NCI-H2227 (cell line): ENCODE results near the gene SLC29A2.
"Not testable (repeated sequence)": the region's sequence is repeated elsewhere in the genome, so short reads cannot be mapped to it uniquely, and the experiment has no call there.

Experiments
- DNase-seq: peaks from one replicate; lab custom pipeline; 2025; ENCODE audit not compliant: unreplicated experiment; lab: John Stamatoyannopoulos, UW

The SLC29A2 gene

DNA sequence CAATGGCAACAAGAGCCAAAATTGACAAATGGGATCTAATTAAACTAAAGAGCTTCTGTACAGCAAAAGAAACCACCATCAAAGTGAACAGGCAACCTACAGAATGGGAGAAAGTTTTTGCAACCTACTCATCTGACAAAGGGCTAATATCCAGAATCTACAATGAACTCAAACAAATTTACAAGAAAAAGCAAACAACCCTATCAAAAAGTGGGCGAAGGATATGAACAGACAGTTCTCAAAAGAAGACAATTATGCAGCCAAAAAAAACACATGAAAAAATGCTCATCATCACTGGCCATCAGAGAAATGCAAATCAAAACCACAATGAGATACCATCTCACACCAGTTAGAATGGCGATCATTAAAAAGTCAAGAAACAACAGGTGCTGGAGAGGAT lies 51.3 kb downstream of the SLC29A2 start:
- DNase-seq = not testable (repeated sequence)

DNA sequence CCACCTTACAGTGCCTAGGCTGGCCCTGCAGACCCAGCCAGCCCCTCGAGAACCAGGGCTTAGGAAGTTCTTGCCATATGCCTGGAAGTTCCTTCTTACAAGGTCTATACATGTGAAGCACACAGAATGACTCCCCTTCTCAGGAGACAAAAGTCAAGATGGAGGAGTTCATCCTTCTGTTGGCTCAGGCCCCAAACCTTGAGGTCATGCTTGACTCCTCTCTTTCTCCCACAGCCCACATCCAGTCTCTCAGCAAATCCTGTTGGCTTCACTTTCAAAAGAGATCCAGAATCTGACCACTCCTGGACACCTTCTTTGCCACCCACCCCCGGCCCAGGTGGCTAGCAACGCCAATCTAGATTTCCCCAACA lies 53.0 kb downstream of the SLC29A2 start:
- no peak for DNase-seq

GRCh38 chr11:66317723-66318599 lies 53.6 kb downstream of the SLC29A2 start:
- no peak for DNase-seq

- no peak for DNase-seq
Measured at GRCh38 chr11:66317322-66317722, 54.2 kb downstream of the SLC29A2 start.

- no peak for DNase-seq
Measured at GRCh38 chr11:66316849-66317251, 54.7 kb downstream of the SLC29A2 start, which contains the start of gene CD248. Gene CD248, minus strand, starts transcription at chr11:66317044. Its CDS starts 17 bp downstream, at chr11:66317027.

DNA sequence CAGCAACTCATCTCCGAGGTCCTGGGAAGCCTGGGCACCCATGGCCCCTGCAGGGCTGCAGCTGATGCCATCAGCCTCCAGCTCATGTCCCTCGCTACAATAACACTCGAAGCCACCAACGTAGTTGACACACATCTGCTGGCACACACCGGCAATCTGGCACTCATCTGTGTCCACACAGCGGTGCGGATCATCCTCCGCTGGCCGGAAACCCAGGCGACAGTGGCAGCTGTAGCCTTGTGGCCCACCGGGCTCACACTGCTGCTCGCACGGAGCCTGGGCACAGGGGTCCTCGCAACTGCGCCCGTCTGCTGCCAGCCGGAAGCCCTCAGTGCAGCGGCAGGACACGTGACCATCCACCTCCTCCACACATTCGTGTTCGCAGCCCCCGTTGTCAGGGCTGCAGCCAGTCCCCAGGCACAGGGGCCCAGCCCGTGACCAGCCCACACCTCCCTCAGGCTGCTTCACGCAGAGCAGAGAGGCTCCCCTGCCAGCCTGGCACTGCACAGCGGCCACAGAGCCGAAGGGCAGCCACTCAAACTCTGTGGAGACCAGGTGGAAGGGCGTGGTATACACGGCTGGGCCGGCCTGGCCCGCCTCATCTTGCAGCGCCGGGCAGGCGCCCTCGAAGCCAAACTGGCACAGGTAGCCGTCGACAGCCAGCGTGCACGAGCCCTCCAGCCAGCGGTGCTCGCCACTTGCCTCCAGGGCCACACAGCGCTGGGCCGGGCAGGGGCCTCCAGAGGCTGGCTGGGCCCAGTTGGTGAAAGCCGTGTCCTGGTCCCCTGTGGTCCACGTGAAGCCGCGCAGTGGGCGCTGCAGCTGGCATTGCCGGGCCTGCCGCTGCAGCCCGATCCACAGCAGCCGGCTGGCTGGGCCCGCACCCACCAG lies 55.4 kb downstream of the SLC29A2 start:
- DNase-seq = no peak

- no peak for DNase-seq
Measured at GRCh38 chr11:66315498-66315885, 56.1 kb downstream of the SLC29A2 start.

DNA sequence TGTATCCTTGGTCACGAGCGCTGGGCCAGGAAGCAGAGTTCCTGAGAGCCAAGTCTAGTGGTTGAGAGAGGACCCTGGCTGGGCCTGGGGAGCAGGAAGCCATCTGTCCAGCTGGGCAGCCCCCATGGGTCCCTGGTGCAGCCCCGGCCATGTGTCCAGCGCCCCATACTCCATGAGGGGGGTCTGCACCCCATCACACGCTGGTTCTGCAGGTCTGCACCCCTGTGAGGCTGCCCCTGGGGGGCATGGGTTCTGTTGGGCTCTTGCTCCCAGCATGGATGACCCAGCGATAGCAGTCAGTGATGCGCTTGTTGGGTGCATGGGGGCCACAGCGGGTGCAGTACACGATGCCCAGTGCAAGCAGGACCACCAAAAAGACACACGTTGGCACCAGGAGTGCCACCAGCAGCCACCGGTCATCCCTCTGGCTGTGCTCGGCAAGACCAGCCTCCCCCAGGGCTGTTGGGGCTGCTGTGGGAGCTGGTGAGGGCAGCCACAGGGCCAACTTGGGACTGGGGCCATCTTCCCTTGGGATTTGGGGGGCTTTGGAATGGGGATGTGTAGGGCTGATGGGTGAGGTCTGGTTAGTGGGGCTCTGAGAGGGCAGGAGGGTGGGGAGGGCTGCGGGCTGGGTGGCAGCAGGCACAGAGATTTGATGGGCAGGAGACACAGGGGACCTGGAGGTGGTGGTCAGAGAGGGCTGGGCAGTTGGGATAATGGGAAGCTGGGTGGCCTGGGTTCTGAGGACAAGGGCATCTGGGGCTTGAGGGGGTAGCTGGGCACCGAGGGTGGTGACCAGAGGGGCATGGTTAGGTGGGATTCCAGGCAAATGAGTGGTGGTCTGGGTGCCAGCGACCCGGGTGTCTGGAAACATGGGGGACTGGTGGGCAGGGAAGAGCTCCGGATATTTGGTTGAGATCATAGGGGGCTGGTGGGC lies 56.7 kb downstream of the SLC29A2 start:
- DNase-seq = no peak

GRCh38 chr11:66314186-66314501 lies 57.4 kb downstream of the SLC29A2 start:
- DNase-seq = no peak

DNA sequence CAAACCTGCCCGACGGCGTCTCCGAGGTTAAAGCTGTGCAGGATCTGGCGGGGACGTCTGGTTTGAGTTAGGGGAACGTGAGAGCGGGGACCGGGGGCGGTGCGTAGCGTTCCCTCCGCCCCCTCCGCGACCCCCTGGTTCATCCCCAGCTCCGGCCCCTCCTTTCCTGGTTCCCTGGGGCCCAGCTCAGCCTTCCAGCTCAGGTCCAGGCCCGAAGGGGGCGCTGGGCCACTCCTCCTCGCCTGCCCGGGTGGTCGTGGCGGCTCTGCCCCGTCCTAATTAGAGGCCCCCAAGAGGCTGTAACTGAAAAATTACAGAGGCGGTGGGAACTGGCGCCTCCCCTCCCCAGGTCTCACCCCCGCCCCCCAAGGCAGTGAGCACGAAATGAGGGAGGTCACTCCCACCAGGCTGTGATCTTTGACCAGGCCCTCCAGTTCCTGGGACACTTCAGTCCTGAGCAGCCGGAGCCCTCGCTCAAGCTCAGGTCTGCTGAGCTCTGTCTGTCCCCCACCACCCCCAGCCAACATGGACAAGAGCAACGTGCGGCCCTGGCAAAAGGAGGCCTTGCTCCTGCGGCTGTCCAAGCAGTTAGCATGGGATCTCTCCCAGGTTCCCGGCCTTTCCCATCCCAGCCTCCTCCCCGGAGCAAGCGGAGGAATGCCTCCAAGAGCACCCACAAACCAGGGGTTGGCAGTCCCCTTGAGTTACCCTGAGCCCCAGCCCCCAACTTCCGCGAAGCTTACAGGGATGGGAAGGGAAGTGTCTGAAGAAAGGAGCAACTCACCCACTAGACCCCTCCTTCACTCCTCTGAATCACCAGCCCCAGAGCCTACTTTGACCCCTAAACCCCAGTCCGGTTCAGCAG lies 58.0 kb downstream of the SLC29A2 start:
- no peak for DNase-seq

DNA sequence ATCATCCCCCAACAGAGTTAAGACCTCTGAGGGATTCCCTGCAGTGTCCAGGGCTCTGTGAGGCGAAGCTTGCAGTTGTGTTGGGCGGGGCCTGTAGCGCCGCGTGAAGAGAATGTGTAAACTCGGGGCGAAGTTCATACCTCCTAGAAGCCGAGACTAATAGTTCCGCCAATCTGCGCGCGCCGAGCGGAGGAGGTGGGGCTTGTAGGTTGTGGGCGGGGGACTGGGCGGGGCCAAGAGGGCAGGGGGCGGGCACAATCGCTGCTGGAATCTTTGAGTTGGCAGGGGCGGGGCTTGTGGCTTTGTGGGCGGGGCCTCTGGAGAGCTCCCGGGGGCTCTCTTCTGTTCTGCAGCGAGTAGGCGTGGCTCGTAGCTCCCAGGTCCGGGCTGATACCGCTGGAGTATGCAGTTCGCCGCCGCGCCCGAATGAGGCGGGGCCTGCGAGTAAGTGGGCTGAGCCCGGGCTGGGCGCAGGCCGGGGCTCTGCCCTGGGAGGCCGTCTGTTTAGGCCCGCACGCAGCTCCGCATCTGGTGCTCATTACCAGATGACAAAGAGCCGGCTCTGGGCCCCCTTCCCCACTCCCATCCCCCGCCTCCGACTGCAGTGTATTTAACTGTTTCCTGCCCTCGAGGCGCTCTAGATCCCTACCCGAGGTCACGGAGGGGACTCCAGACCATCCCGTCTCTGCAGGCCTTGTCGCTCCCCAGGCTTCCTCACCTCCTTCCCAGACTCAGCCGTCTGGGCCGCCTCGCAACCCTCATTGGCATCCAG lies 58.8 kb downstream of the SLC29A2 start:
- peak; percentile 99 for DNase-seq
